Cardiac muscle cell (in vitro differentiated cells and primary cell): ENCODE measurements around the gene SOBP. TPM values are rescaled to one million over a fixed set of nuclear protein-coding genes. Genes with fewer than 3 reads are reported as not detected.
A peak's percentile ranks its signal among the peaks of the same experiment; 100 is the strongest.

Experiments used
- DNase-seq, 2 donors: peaks; one replicate each; pipeline versions ENCODE4 v3.0.0 to v3.0.0-alpha.2; 2010 to 2017; ENCODE audit warnings: low read depth in 1 of 2, low spot score in 1 of 2
- H3K27ac ChIP-seq: fragments of 200-600 bp; sonication (generic); 2 replicates; pipeline ENCODE4 v1.5.1; 2016
- H3K27me3 ChIP-seq: fragments of 200-600 bp; sonication (generic); 2 replicates; pipeline ENCODE4 v1.6.0; 2016; ENCODE audit warnings: control low read depth
- H3K36me3 ChIP-seq: fragments of 200-600 bp; sonication (generic); 2 replicates; pipeline ENCODE4 v1.5.1; 2016; ENCODE audit warnings: control low read depth
- H3K4me1 ChIP-seq: fragments of 200-600 bp; sonication (generic); 2 replicates; pipeline ENCODE4 v1.8.1; 2017; ENCODE audit warnings: low read depth, mild to moderate bottlenecking, mixed run types
- H3K4me3 ChIP-seq: fragments of 200-600 bp; sonication (generic); 2 replicates; pipeline ENCODE4 v1.5.1; 2016; ENCODE audit warnings: mild to moderate bottlenecking
- H3K9me3 ChIP-seq: fragments of 200-600 bp; sonication (generic); 2 replicates; pipeline ENCODE4 v1.5.1; 2017; ENCODE audit warnings: low read depth, mild to moderate bottlenecking, control low read depth
- polyA plus RNA-seq: library from polyadenylated mRNA; unstranded; fragments of >200 nt; fragmentation: Nextera tagmentation; extraction: Ambion mirVana; gene quantifications from 2 replicates; pipeline ENCODE4 v1.2.1, GENCODE V29; 2016
- total RNA-seq: library from RNA; depleted of rRNA; stranded (reverse); fragments of >200 nt; gene quantifications from 2 replicates; pipeline ENCODE4 v1.2.3, GENCODE V29; 2016
- TF ChIP-seq, protein P1 (sequence below): IDR thresholded peaks from 2 replicates; pipeline ENCODE4 v1.5.1; 2012; ENCODE audit warnings: low read depth, mild to moderate bottlenecking, low read length

The SOBP gene
- total and polyA plus RNA-seq, 2 experiments from 2014 or later, result 27.5 to 30.8 TPM

DNA sequence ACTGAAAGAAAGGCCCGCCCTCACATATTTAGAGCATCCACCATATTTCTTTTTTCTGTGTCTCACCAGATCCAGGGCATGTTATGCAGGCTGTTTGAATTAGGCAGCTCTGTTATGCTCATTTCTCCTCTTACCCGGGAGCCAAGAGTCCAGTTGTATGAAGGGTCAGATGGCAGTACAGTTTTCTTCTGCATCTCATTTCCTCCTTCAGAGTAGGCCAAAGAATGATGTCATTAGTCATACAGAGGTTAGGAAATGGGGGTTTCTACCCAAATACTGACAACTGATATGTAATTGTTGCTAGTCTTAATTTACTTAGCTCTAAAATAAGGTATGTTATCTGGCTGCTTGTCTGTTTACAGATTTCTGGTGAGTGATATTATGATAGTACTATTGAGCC, 130.8 kb downstream of the SOBP start:
- DNase-seq, result peak in 1 of 2 donors; percentile 27
- TF ChIP-seq, protein P1, sequence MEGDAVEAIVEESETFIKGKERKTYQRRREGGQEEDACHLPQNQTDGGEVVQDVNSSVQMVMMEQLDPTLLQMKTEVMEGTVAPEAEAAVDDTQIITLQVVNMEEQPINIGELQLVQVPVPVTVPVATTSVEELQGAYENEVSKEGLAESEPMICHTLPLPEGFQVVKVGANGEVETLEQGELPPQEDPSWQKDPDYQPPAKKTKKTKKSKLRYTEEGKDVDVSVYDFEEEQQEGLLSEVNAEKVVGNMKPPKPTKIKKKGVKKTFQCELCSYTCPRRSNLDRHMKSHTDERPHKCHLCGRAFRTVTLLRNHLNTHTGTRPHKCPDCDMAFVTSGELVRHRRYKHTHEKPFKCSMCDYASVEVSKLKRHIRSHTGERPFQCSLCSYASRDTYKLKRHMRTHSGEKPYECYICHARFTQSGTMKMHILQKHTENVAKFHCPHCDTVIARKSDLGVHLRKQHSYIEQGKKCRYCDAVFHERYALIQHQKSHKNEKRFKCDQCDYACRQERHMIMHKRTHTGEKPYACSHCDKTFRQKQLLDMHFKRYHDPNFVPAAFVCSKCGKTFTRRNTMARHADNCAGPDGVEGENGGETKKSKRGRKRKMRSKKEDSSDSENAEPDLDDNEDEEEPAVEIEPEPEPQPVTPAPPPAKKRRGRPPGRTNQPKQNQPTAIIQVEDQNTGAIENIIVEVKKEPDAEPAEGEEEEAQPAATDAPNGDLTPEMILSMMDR, result no peak
- no peak overlapping the region for H3K4me3 ChIP-seq
- H3K9me3 ChIP-seq, result no peaks in the 10 kb centered on the region
- H3K27ac ChIP-seq, result no peak overlapping the region
- H3K27me3 ChIP-seq, result no peaks in the 10 kb centered on the region
- H3K36me3 ChIP-seq, result no peaks in the 10 kb centered on the region
- H3K4me1 ChIP-seq, result peaks cover 16% of the 10 kb centered on the region

DNA sequence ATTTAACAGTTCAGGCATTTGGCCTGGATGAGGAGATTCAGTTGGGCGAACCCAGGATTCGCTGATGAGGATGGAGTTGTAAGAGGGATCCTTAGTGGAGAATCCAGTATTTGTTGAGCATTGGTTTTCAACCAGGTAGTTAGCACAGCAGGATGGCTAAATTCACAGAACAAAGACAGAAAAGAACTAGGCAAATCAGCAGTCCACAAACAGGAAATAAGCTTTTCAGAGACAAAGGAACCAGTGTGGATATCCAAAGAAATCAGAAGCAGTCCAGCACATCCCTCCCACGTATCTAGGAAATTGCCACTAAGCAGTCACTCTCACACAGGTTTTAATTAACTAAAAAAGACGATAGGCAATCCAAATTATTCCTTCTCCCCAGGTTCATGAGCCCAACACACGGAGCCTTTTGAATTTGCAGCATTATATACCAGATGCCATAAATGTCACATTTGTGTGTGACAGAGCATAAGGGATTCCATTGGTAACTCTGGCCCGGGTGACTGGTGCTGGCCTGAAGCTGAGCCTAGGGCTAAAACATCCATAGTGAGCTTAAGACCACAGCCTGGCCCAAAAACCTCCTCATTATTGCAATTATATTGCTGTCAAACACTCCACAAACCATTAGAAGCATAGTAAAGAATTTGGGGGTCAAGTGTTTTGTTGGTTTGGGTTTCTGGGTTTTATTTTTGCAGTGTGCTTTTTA, 131.5 kb downstream of the SOBP start:
- Histone ChIP-seq H3K27me3 (no peaks in the 10 kb centered on the region), H3K27ac (no peak overlapping the region), H3K4me3 (no peak overlapping the region), H3K9me3 (no peaks in the 10 kb centered on the region), H3K36me3 (no peaks in the 10 kb centered on the region), H3K4me1 (peaks cover 15% of the 10 kb centered on the region)
- TF ChIP-seq, protein P1, result no peak
- no peak for DNase-seq

DNA sequence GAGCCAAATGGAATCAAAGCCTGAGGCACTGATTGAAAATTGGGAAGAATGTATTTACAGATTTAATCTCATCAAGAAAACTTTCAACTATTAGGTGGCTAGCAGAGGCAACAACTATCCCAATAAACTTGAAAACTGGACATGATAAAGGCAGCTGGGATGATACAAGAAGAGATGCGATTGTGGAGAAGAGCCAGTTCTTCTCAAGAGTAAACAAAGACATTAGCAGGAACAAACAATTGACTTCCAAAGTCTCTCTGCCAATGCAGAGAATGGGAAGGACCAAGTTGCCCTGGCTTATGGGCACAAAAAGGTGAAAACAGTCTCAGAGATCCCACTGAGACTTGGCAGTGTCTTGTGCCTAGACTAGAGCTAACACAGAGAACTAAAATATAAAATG, 132.4 kb downstream of the SOBP start:
- TF ChIP-seq, protein P1, result no peak
- Histone ChIP-seq H3K9me3 (no peaks in the 10 kb centered on the region), H3K27me3 (no peaks in the 10 kb centered on the region), H3K4me1 (peaks cover 12% of the 10 kb centered on the region), H3K36me3 (no peaks in the 10 kb centered on the region), H3K4me3 (no peak overlapping the region), H3K27ac (no peak overlapping the region)
- DNase-seq, result no peak

DNA sequence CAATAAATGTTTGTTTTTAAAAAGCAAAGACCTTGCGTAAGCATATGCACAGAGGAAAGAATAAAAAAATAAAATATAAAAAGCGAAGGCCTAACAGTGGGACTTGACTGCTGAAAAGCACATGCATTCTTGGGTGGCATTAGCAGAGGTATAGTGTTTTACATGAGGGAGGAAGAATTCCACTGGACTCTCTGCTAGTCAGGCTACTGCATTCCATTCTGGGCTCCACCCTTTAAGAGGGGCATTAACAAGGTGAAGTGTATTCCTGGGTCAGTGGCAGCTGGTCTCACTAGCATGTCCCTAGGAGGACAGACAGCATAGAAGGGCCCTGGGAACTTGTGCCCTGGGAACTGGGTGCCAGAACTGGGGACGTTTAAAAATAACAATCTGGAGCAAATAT, 134.1 kb downstream of the SOBP start:
- no peak for DNase-seq
- peaks cover under 1% of the 10 kb centered on the region for H3K4me1 ChIP-seq
- no peak overlapping the region for H3K27ac ChIP-seq
- H3K4me3 ChIP-seq, result no peak overlapping the region
- no peaks in the 10 kb centered on the region for H3K9me3 ChIP-seq
- H3K36me3 ChIP-seq, result no peaks in the 10 kb centered on the region
- TF ChIP-seq, protein P1, result no peak
- no peaks in the 10 kb centered on the region for H3K27me3 ChIP-seq

DNA sequence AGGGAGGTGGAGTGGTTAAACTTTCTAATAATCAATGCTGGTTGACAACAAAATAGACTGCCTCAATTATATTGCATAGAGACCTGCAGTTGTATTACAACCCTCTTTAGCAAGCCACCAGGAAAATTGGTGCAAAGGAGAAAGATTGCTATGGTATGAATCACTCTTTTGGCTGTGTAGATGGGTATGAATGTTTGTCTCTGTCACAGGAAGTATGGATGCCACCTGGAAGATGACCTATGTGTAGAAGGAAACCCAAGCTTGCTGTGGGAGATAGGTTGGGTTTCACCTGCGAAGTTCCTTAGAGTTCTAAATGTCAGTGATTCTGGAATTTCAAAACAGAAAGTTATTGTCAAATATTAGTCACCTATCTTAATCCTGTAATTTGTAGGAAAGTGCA, 134.6 kb downstream of the SOBP start:
- no peak for DNase-seq
- no peaks in the 10 kb centered on the region for H3K9me3 ChIP-seq
- no peak overlapping the region for H3K27ac ChIP-seq
- no peaks in the 10 kb centered on the region for H3K27me3 ChIP-seq
- no peaks in the 10 kb centered on the region for H3K4me1 ChIP-seq
- TF ChIP-seq, protein P1, result no peak
- H3K4me3 ChIP-seq, result no peak overlapping the region
- no peaks in the 10 kb centered on the region for H3K36me3 ChIP-seq
